IMR-90 (cell line): ENCODE results near the gene MAB21L4. TPM values are rescaled to one million over a fixed set of nuclear protein-coding genes. Genes with fewer than 3 reads are reported as not detected.

Experiments used
- ATAC-seq: fragments of 200-7000 bp; cut with Tn5 transposase; 2 replicates; pipeline ENCODE4 v1.9.1; 2020; ENCODE audit warnings: low read depth, mild to moderate bottlenecking, moderate library complexity
- BruUV-seq: library from RNA; stranded (reverse); fragments of 400-500 nt; replicated peaks from 2 replicates; lab custom pipeline; 2021; lab: Mats Ljungman, UMichigan
- CTCF ChIA-PET: fragments of 300-600 bp; formaldehyde crosslinking; extraction: SDS; loops from one replicate; lab custom pipeline; 2021; ENCODE audit warnings: antibody characterized with exemption; lab: Yijun Ruan, JAX
- POLR2A ChIA-PET: fragments of 300-600 bp; sonication (Branson Sonifier 250); formaldehyde crosslinking; loops from one replicate; lab custom pipeline; 2022; ENCODE audit warnings: antibody characterized with exemption; ENCODE audit not compliant: unreplicated experiment; lab: Charles Lee
- DNase-seq: peaks from one replicate; pipeline ENCODE4 v3.0.0; 2013
- H2AFZ ChIP-seq: replicated peaks from 2 replicates; pipeline ENCODE3; 2013; ENCODE audit warnings: low read length, mild to moderate bottlenecking; ENCODE audit not compliant: poor library complexity
- H2AK5ac ChIP-seq: 2 replicates; pipeline ENCODE4 v1.6.1; 2013; ENCODE audit warnings: low read depth, low read length, inconsistent platforms
- H2AK9ac ChIP-seq: replicated peaks from 2 replicates; pipeline ENCODE3; 2013; ENCODE audit warnings: mild to moderate bottlenecking, low read depth, low read length, moderate library complexity; ENCODE audit not compliant: poor library complexity
- H2BK120ac ChIP-seq: 2 replicates; pipeline ENCODE4 v1.6.1; 2013; ENCODE audit warnings: low read depth, low read length, inconsistent platforms
- H2BK15ac ChIP-seq: 3 replicates; pipeline ENCODE4 v1.6.1; 2013; ENCODE audit warnings: low read depth, low read length, inconsistent platforms
- H2BK20ac ChIP-seq: 2 replicates; pipeline ENCODE4 v1.6.1; 2013; ENCODE audit warnings: low read depth, mild to moderate bottlenecking, inconsistent platforms, low read length, moderate library complexity
- H2BK5ac ChIP-seq: 2 replicates; pipeline ENCODE4 v1.6.1; 2013; ENCODE audit warnings: mild to moderate bottlenecking, low read depth, low read length, inconsistent platforms; ENCODE audit not compliant: poor library complexity, severe bottlenecking
- H3K14ac ChIP-seq: replicated peaks from 2 replicates; pipeline ENCODE4 v1.6.1; 2013; ENCODE audit warnings: low read depth, low read length, inconsistent platforms
- H3K18ac ChIP-seq: 2 replicates; pipeline ENCODE4 v1.6.1; 2013; ENCODE audit warnings: low read depth, low read length, control low read depth
- H3K23ac ChIP-seq: 2 replicates; pipeline ENCODE4 v1.6.1; 2013; ENCODE audit warnings: low read depth, low read length, inconsistent platforms
- H3K27ac ChIP-seq: 2 replicates; pipeline ENCODE4 v1.5.1; 2013; ENCODE audit warnings: mild to moderate bottlenecking, control low read depth, low read length; ENCODE audit not compliant: insufficient read depth
- H3K27me3 ChIP-seq: 2 replicates; pipeline ENCODE4 v1.6.1; 2013; ENCODE audit warnings: low read length; ENCODE audit not compliant: control insufficient read depth, insufficient read depth
- H3K36me3 ChIP-seq: 2 replicates; pipeline ENCODE4 v1.6.1; 2013; ENCODE audit warnings: low read length, mixed read lengths; ENCODE audit not compliant: control insufficient read depth, insufficient read depth
- H3K4ac ChIP-seq: 2 replicates; pipeline ENCODE4 v1.6.1; 2013; ENCODE audit warnings: low read depth, low read length, inconsistent platforms
- H3K4me1 ChIP-seq: 2 replicates; pipeline ENCODE4 v1.6.1; 2013; ENCODE audit warnings: low read length, mixed read lengths; ENCODE audit not compliant: control insufficient read depth, insufficient read depth
- H3K4me2 ChIP-seq: 2 replicates; pipeline ENCODE4 v1.6.1; 2013; ENCODE audit warnings: low read depth, mild to moderate bottlenecking, control low read depth, low read length, moderate library complexity
- H3K4me3 ChIP-seq: 2 replicates; pipeline ENCODE4 v1.5.1; 2013; ENCODE audit warnings: low read depth, mild to moderate bottlenecking, control low read depth, low read length, moderate library complexity; ENCODE audit not compliant: insufficient read depth
- H3K56ac ChIP-seq: 2 replicates; pipeline ENCODE4 v1.6.1; 2013; ENCODE audit warnings: low read length, inconsistent platforms; ENCODE audit not compliant: insufficient read depth; ENCODE audit errors: extremely low read depth
- H3K79me1 ChIP-seq, 2 experiments: 2 replicates each; pipeline ENCODE4 v1.6.1; 2013; ENCODE audit warnings: low read length in 2 of 2, inconsistent platforms in 1 of 2, low read depth in 1 of 2
- H3K9ac ChIP-seq: 2 replicates; pipeline ENCODE4 v1.6.1; 2013; ENCODE audit warnings: low read depth, low read length, control low read depth
- H3K9me1 ChIP-seq: 2 replicates; pipeline ENCODE4 v1.6.1; 2013; ENCODE audit warnings: low read length, inconsistent platforms; ENCODE audit not compliant: insufficient read depth
- H3K9me3 ChIP-seq: 2 replicates; pipeline ENCODE4 v1.6.1; 2013; ENCODE audit warnings: low read length; ENCODE audit not compliant: control insufficient read depth, insufficient read depth
- H4K20me1 ChIP-seq: 2 replicates; pipeline ENCODE4 v1.6.1; 2013; ENCODE audit warnings: low read length, inconsistent platforms; ENCODE audit not compliant: insufficient read depth
- H4K5ac ChIP-seq: 2 replicates; pipeline ENCODE4 v1.6.1; 2013; ENCODE audit warnings: mild to moderate bottlenecking, low read depth, low read length, control low read depth
- H4K8ac ChIP-seq, 2 experiments: 2 replicates each; pipeline ENCODE4 v1.6.1; 2013; ENCODE audit warnings: low read depth in 2 of 2, low read length in 2 of 2, control low read depth in 1 of 2, inconsistent platforms in 1 of 2
- H4K91ac ChIP-seq: 2 replicates; pipeline ENCODE4 v1.6.1; 2013; ENCODE audit warnings: low read depth, low read length, inconsistent platforms; ENCODE audit not compliant: insufficient read depth
- BHLHE40 ChIP-seq: fragments of 150-350 bp; IDR thresholded peaks from 2 replicates; pipeline ENCODE4 v1.6.1; 2016; ENCODE audit warnings: mild to moderate bottlenecking, low read depth, low read length
- CEBPB ChIP-seq: IDR thresholded peaks from 2 replicates; pipeline ENCODE4 v1.6.1; 2012; ENCODE audit warnings: low read depth, low read length, improper control_type of control experiment
- CHD1 ChIP-seq: IDR thresholded peaks from 2 replicates; pipeline ENCODE4 v1.6.1; 2012; ENCODE audit warnings: low read depth, low read length, improper control_type of control experiment
- CTCF ChIP-seq: conservative IDR thresholded peaks from 2 replicates; pipeline ENCODE4 v1.5.1; 2012; ENCODE audit warnings: mild to moderate bottlenecking, low read depth, low read length, improper control_type of control experiment
- ELK1 ChIP-seq: fragments of 150-350 bp; IDR thresholded peaks from 2 replicates; pipeline ENCODE4 v1.6.1; 2016; ENCODE audit warnings: low read depth, mild to moderate bottlenecking, low read length, moderate library complexity, borderline replicate concordance
- FOS ChIP-seq: fragments of 150-350 bp; IDR thresholded peaks from 2 replicates; pipeline ENCODE4 v1.6.1; 2016; ENCODE audit warnings: low read depth, low read length
- MAFK ChIP-seq: IDR thresholded peaks from 2 replicates; pipeline ENCODE4 v1.6.1; 2012; ENCODE audit warnings: low read depth, low read length, improper control_type of control experiment
- MAZ ChIP-seq: IDR thresholded peaks from 2 replicates; pipeline ENCODE4 v1.6.1; 2012; ENCODE audit warnings: low read depth, mild to moderate bottlenecking, low read length, improper control_type of control experiment, moderate library complexity, borderline replicate concordance
- MXI1 ChIP-seq: IDR thresholded peaks from 2 replicates; pipeline ENCODE4 v1.6.1; 2012; ENCODE audit warnings: low read depth, mild to moderate bottlenecking, low read length, moderate library complexity, borderline replicate concordance
- NFE2L2 ChIP-seq: fragments of 150-350 bp; IDR thresholded peaks from 2 replicates; pipeline ENCODE4 v1.6.1; 2016; ENCODE audit warnings: low read depth, mild to moderate bottlenecking, low read length
- POLR2A ChIP-seq: IDR thresholded peaks from 2 replicates; pipeline ENCODE4 v1.6.1; 2012; ENCODE audit warnings: mild to moderate bottlenecking, low read depth, low read length
- RAD21 ChIP-seq: IDR thresholded peaks from 2 replicates; pipeline ENCODE4 v1.6.1; 2012; ENCODE audit warnings: low read length, improper control_type of control experiment
- RCOR1 ChIP-seq: IDR thresholded peaks from 2 replicates; pipeline ENCODE4 v1.6.1; 2012; ENCODE audit warnings: mild to moderate bottlenecking, low read length, improper control_type of control experiment; ENCODE audit not compliant: insufficient replicate concordance
- RFX5 ChIP-seq: IDR thresholded peaks from 2 replicates; pipeline ENCODE4 v1.8.0; 2012; ENCODE audit warnings: low read depth, mild to moderate bottlenecking, low read length, moderate library complexity
- SMC3 ChIP-seq: fragments of 150-350 bp; IDR thresholded peaks from 2 replicates; pipeline ENCODE4 v1.6.1; 2016; ENCODE audit warnings: low read depth, mild to moderate bottlenecking, antibody characterized with exemption, low read length, moderate library complexity
- USF2 ChIP-seq: fragments of 150-350 bp; IDR thresholded peaks from 2 replicates; pipeline ENCODE4 v1.6.1; 2017; ENCODE audit warnings: mild to moderate bottlenecking, antibody characterized with exemption, low read length, low read depth
- WGBS, 2 experiments: methylation state at CpG; one replicate each; pipeline versions ENCODE4 v1.1.5 to v1.1.7; 2013; ENCODE audit warnings: missing lambda C conversion rate in 2 of 2; ENCODE audit not compliant: insufficient read length in 1 of 2; ENCODE audit errors: extremely low coverage in 2 of 2; 5-methylcytosine and 5-hydroxymethylcytosine counted together
- dilution Hi-C: fragments of 300-500 bp; cut with HindIII; formaldehyde crosslinking; loops from one replicate; pipeline ENCODE4 v1.14.3; 2018; ENCODE audit warnings: low sequenced_read_pairs; ENCODE audit not compliant: unreplicated experiment
- in situ Hi-C: fragments of 300-500 bp; cut with MboI; formaldehyde crosslinking; loops from 3 replicates; pipeline ENCODE4 v1.14.3; 2019; ENCODE audit warnings: low sequenced_read_pairs, inconsistent platforms, mixed read lengths
- intact Hi-C: fragments of 100-400 bp; cut with micrococcal nuclease; formaldehyde crosslinking; loops from 2 replicates; pipeline ENCODE4 v1.10.0; 2022
- polyA plus RNA-seq, 3 experiments: library from polyadenylated mRNA; depleted of rRNA; stranded (reverse); fragments of >200 nt; gene quantifications; 2 replicates each; pipeline ENCODE4 v1.2.3, GENCODE V29; 2012; ENCODE audit warnings: low replicate concordance in 1 of 3
- total RNA-seq: library from RNA; depleted of rRNA; stranded (reverse); fragments of >200 nt; gene quantifications from 2 replicates; pipeline ENCODE4 v1.2.3, GENCODE V29; 2012

The MAB21L4 gene
- total and polyA plus RNA-seq, 2 of the 4 experiments (the other 2 are of a cell fraction) = not detected

- TF ChIP-seq CTCF (no peak), RFX5 (no peak), MAZ (no peak), CEBPB (no peak), USF2 (no peak), POLR2A (no peak), MXI1 (no peak), MAFK (no peak), SMC3 (no peak), BHLHE40 (no peak), RAD21 (no peak), RCOR1 (no peak), NFE2L2 (no peak), ELK1 (no peak), FOS (no peak), CHD1 (no peak)
- no peak overlapping the region for H4K91ac ChIP-seq
- ChIA-PET POLR2A (no interaction called here), CTCF (no interaction called here)
- BruUV-seq = no TSS peak
- H4K20me1 ChIP-seq = no peaks in the 10 kb centered on the region
- no peak overlapping the region for H3K23ac ChIP-seq
- no peak overlapping the region for H3K56ac ChIP-seq
- no peak for ATAC-seq
- H2BK20ac ChIP-seq = no peak overlapping the region
- no peak overlapping the region for H3K27ac ChIP-seq
- H3K18ac ChIP-seq = no peak overlapping the region
- H2BK5ac ChIP-seq = no peak overlapping the region
- H3K36me3 ChIP-seq = no peaks in the 10 kb centered on the region
- H2AFZ ChIP-seq = no peak overlapping the region
- H3K9me1 ChIP-seq = no peaks in the 10 kb centered on the region
- H3K9me3 ChIP-seq = no peaks in the 10 kb centered on the region
- H3K4ac ChIP-seq = no peak overlapping the region
- H2AK9ac ChIP-seq = no peak overlapping the region
- no peak overlapping the region for H4K5ac ChIP-seq
- H3K9ac ChIP-seq = no peak overlapping the region
- DNase-seq = no peak
- H2BK15ac ChIP-seq = no peak overlapping the region
- H3K4me2 ChIP-seq = no peak overlapping the region
- H3K27me3 ChIP-seq = peaks cover 8% of the 10 kb centered on the region
- in situ Hi-C loops = no loop called here
- H2BK120ac ChIP-seq = no peak overlapping the region
- dilution Hi-C loops = no loop called here
- no peaks in the 10 kb centered on the region for H3K79me1 ChIP-seq
- H3K4me1 ChIP-seq = no peaks in the 10 kb centered on the region
- intact Hi-C loops = no loop called here
- no peak overlapping the region for H2AK5ac ChIP-seq
- H4K8ac ChIP-seq = no peak overlapping the region
- H3K4me3 ChIP-seq = no peak overlapping the region
- H3K14ac ChIP-seq = no peak overlapping the region
- WGBS, 2 experiments = 25% methylated on average over 2 of the region's 6 CpGs; no CpG with 5 or more reads in 1 of the 2 experiments
These were observed 14.0 kb downstream of the MAB21L4 start for GRCh38 chr2:240881913-240882312.
